HG03520 (cell line): ENCODE results near the gene HES6.
A peak's percentile ranks its signal among the peaks of the same experiment; 100 is the strongest.

ENCODE experiments used
- ATAC-seq: cut with Tn5 transposase; IDR thresholded peaks from one replicate; pipeline ENCODE4 v1.9.1; 2021; ENCODE audit warnings: mild to moderate bottlenecking, moderate library complexity; ENCODE audit not compliant: unreplicated experiment

HES6 gene

DNA sequence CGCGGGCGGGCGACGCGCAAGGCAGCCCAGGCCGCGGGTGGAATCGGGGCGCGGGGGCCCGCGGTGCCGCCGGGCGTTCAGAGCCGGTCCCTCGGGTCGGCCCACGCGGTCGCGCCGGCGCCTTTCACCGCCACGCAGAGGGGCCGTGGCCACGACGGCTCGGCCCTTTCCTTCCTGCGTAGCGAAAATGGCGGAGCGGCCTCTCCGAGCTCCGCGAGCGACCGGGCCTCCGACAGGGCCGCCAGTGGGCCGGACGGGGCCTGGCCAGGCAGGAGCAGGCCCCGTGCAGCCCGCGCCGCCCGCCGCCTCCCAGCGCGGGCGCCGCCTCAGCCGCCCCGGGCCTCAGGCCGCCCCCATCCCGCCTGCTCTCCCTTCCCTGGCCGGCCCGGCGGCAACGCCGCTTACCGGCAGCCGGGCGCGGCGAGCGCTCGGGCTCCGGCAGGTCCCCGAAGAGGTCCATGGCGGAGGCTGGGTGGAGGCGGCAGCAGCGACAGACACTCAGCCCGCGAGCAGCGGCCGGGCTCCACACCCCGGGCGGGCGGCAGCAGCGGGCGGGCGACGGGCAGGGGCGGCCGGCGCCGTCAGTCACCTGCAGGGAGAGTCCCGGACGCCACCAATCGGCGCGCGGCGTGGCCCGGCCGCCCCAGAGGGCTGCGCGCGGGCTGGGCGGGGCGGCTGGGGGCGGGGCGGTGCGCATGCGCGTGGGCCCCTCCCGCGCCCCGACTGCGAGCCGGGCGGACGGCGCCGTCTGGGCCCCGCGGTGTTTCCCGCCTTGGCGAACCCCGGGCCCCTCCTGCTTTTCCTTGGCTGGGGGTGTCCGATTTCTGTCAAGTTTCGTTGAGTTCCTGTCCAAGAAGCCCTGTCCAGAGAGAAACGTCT lies 36.5 kb downstream of the HES6 start, which contains the start of gene ILKAP:
ILKAP (minus strand) TSS at position 602 of the 879 bp plus-strand sequence; CDS start at position 460, 142 bp downstream.
- peak; percentile 94 for ATAC-seq

DNA sequence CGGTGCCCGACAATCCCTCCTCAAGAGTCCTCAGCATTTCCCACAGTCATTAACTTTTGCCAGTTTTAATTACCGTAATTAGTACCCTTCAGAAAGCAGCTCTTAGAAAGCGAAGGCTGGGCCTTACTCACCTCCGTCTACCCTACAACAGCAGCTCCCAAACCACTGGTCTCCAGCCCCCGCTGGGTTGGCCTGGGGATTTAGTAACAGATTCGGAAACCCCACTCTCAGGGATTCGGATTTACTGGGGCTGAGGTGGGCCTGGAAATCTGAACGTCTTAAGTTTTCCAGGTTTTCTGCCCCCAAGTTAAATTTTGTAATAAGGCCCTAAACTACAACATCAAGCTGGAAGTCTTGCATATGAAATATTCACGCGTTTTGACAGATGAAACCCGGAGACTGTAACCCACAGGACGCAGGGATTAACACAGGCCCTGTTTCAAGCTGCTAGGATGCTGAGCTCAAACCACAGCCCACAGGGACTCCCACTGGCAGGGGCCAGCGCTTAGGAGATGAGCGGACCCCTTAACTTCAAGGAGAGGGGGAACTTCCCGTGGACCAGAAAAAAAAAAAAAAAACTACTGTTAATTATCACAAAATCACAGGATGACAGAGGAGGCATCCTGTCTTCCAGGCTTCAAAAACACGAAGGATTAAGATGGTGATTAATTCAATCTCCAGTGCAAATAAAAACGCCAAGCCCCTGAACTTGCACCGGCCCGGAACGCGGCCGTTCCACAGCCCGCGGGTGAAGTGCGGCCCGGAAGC lies 37.3 kb downstream of the HES6 start:
- no peak for ATAC-seq

DNA sequence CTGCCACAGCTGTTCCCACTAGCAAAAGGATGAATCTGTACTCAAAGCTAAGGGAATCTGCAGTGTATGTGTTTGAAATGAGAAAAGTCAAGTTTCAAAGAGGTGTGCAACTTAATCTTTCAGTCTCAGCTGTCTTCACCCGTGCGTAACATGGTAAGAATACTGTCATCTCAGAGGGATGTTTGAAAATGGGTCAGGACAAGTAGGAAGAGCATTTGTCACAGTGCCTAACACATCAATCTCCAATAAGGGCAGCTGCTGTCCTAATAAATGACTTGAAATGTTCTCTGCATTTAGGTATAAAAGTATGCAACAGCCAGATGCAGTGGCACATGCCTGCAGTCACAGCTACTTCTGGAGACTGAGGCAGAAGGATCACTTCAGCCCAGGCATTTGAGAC lies 49.4 kb downstream of the HES6 start:
- ATAC-seq, result no peak
